SU-DHL-6 (cell line): ENCODE results near the gene SLC22A1.

Experiments
- H2AFZ ChIP-seq: fragments of 200-600 bp; sonication (generic); 2 replicates; pipeline ENCODE4 v1.6.1; 2014; ENCODE audit warnings: low read depth, mild to moderate bottlenecking, moderate library complexity, mixed read lengths, antibody characterized with exemption, low read length; ENCODE audit not compliant: severe bottlenecking
- H3F3A ChIP-seq: fragments of 200-600 bp; shearing (Covaris generic); 2 replicates; pipeline ENCODE4 v1.6.0; 2016; ENCODE audit warnings: antibody characterized with exemption, mild to moderate bottlenecking; ENCODE audit not compliant: insufficient read depth
- H3K27ac ChIP-seq: fragments of 200-600 bp; sonication (generic); 2 replicates; pipeline ENCODE4 v1.5.1; 2016; ENCODE audit warnings: low read depth, mild to moderate bottlenecking, low read length, moderate library complexity, mixed read lengths
- H3K27me3 ChIP-seq: fragments of 200-600 bp; sonication (generic), shearing (Covaris generic); 2 replicates; pipeline ENCODE4 v1.6.0; 2014; ENCODE audit warnings: mild to moderate bottlenecking, low read length
- H3K36me3 ChIP-seq: fragments of 200-600 bp; sonication (generic); 2 replicates; pipeline ENCODE4 v1.6.1; 2014; ENCODE audit warnings: mild to moderate bottlenecking, low read length, mixed read lengths
- H3K4me2 ChIP-seq: fragments of 300-600, 200-600 bp; shearing (Covaris generic), sonication (generic); 2 replicates; pipeline ENCODE4 v1.6.0; 2014; ENCODE audit warnings: low read length, low read depth, mild to moderate bottlenecking; ENCODE audit not compliant: poor library complexity, severe bottlenecking
- H3K4me3 ChIP-seq: fragments of 200-600 bp; sonication (generic); 2 replicates; pipeline ENCODE4 v1.5.1; 2014; ENCODE audit warnings: antibody characterized with exemption, low read length, mild to moderate bottlenecking, mixed read lengths; ENCODE audit not compliant: insufficient read depth, poor library complexity, severe bottlenecking
- H3K79me2 ChIP-seq: fragments of 200-600 bp; sonication (generic); 2 replicates; pipeline ENCODE4 v1.6.1; 2014; ENCODE audit warnings: mild to moderate bottlenecking, low read length, moderate library complexity; ENCODE audit not compliant: insufficient read depth
- H3K9ac ChIP-seq: fragments of 200-600 bp; sonication (generic); 2 replicates; pipeline ENCODE4 v1.7.0; 2014; ENCODE audit warnings: mild to moderate bottlenecking, low read length
- H3K9me2 ChIP-seq: fragments of 200-600 bp; sonication (generic); replicated peaks from 2 replicates; pipeline ENCODE4 v1.6.1; 2014; ENCODE audit warnings: low read length; ENCODE audit not compliant: insufficient read depth
- H3K9me3 ChIP-seq: fragments of 200-600 bp; sonication (generic); 2 replicates; pipeline ENCODE4 v1.6.1; 2014; ENCODE audit warnings: low read length, mixed read lengths; ENCODE audit not compliant: insufficient read depth
- H4K20me1 ChIP-seq: fragments of 200-600 bp; sonication (generic); 2 replicates; pipeline ENCODE4 v1.6.1; 2014; ENCODE audit warnings: low read depth, mild to moderate bottlenecking, antibody characterized with exemption, low read length, moderate library complexity, mixed read lengths
- EZH2phosphoT487 ChIP-seq: fragments of 200-600 bp; sonication (generic), shearing (Covaris generic); conservative IDR thresholded peaks from 2 replicates; pipeline ENCODE4 v1.6.1; 2018; ENCODE audit warnings: mild to moderate bottlenecking, antibody characterized with exemption, low read length, moderate library complexity, mixed read lengths
- TF ChIP-seq, protein P1 (sequence below): fragments of 200-600 bp; sonication (generic); IDR thresholded peaks from one replicate; pipeline ENCODE4 v1.5.1; 2017; ENCODE audit warnings: antibody characterized with exemption, mild to moderate bottlenecking, low read length, moderate library complexity; ENCODE audit not compliant: insufficient read depth, poor library complexity, severe bottlenecking

Gene SLC22A1

DNA sequence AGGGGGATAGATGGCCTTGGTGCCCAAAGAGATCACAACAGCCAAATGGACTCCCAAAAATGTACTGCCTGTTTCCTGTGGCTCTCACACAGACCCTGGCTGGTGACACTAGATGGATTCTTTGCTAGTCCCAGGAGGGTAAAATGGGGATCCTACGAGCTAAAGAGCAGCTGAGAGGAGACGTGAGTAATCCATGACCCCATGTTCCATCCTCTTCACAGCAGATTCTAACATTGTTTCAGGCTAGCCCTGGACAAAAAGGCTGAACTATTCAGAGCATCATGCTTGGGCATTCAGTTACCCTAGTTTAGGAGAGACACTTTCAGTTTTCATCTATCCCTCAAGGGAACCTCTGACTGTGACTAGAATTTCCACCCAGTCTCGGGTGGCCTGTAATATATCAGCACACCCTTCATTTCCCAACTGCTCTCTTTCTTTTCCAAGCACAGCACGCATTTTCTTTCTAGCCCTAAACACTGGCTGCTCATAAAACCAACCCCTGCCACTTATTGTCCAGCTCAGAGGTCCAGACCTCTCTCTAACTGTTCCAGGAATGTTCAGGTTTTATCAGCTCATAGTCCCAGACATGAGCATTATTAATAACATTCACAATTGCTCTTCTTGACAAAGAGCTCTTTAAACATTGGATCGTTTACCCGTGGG lies 48.5 kb downstream of the SLC22A1 start:
- Histone ChIP-seq H3K4me2 (no peak overlapping the region), H2AFZ (no peak overlapping the region), H3K27me3 (no peaks in the 10 kb centered on the region), H3K9me3 (no peaks in the 10 kb centered on the region), H3K27ac (no peak overlapping the region), H3K36me3 (no peaks in the 10 kb centered on the region), H3F3A (no peaks in the 10 kb centered on the region), H3K9ac (no peak overlapping the region), H3K4me3 (no peak overlapping the region), H3K9me2 (no peaks in the 10 kb centered on the region), H4K20me1 (no peaks in the 10 kb centered on the region), H3K79me2 (no peaks in the 10 kb centered on the region)
- TF ChIP-seq, protein P1, sequence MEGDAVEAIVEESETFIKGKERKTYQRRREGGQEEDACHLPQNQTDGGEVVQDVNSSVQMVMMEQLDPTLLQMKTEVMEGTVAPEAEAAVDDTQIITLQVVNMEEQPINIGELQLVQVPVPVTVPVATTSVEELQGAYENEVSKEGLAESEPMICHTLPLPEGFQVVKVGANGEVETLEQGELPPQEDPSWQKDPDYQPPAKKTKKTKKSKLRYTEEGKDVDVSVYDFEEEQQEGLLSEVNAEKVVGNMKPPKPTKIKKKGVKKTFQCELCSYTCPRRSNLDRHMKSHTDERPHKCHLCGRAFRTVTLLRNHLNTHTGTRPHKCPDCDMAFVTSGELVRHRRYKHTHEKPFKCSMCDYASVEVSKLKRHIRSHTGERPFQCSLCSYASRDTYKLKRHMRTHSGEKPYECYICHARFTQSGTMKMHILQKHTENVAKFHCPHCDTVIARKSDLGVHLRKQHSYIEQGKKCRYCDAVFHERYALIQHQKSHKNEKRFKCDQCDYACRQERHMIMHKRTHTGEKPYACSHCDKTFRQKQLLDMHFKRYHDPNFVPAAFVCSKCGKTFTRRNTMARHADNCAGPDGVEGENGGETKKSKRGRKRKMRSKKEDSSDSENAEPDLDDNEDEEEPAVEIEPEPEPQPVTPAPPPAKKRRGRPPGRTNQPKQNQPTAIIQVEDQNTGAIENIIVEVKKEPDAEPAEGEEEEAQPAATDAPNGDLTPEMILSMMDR = no peak
- no peak for TF ChIP-seq EZH2phosphoT487

DNA sequence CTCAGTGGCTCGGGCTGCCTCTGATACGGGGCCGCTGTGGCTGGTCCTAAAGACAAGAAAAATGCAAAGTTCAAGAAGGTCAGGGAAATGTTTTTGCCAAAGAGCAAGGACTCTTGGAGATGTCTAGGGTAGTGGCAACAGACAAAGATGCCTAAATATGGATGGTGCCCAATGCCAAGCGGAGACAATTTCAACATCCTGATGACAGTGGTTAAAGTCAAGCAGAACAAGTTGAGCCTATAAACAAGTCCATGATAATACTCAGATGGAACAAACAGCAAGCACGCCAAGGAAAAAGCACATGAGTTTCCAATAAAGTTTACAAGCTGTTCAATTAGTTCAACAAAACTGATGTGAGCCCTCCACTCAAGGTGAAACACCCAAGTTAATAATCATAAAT lies 51.1 kb downstream of the SLC22A1 start:
- H3F3A ChIP-seq = no peaks in the 10 kb centered on the region
- H3K9me2 ChIP-seq = no peaks in the 10 kb centered on the region
- no peaks in the 10 kb centered on the region for H3K9me3 ChIP-seq
- H3K4me3 ChIP-seq = no peak overlapping the region
- TF ChIP-seq EZH2phosphoT487 = no peak
- TF ChIP-seq, protein P1 = no peak
- no peak overlapping the region for H3K27ac ChIP-seq
- no peak overlapping the region for H3K4me2 ChIP-seq
- no peak overlapping the region for H3K9ac ChIP-seq
- H3K79me2 ChIP-seq = no peaks in the 10 kb centered on the region
- H3K36me3 ChIP-seq = no peaks in the 10 kb centered on the region
- H2AFZ ChIP-seq = no peak overlapping the region
- H3K27me3 ChIP-seq = no peaks in the 10 kb centered on the region
- H4K20me1 ChIP-seq = no peaks in the 10 kb centered on the region

DNA sequence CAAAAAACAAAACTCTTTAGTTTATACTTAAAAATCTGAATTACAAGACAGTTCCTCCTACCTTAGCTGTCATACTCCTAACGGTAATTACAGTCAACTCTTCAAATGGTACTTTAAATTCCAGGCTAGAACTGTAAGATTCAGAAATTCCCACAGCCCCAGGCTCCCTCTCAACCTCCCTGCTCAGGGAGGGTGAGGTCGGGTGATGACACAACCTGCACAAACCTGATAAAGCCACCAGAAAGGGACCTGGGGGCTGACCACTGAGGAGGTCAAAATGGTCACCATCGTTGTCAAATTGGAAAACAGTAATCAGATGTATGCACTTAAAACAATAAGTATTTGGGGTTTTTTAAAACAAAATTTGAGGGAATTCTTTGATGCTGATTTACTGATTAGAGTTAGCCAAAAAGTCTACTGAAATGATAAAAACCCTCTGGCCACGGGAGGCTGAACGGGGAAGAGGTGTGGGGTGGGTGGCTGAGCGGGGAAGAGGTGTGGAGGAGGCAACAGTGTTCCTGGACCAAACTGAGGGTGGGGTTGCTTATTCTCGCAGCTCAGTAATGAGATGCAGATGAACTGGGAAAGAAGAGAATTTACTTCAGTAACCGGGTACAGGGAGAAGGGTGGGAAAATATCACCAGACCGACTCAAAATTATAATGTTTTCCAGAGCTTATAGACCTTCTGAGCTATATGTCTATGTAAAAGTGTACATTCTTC lies 52.4 kb downstream of the SLC22A1 start:
- Histone ChIP-seq H3F3A (no peaks in the 10 kb centered on the region), H3K4me3 (no peak overlapping the region), H3K9ac (no peak overlapping the region), H3K9me2 (no peaks in the 10 kb centered on the region), H4K20me1 (no peaks in the 10 kb centered on the region), H2AFZ (no peak overlapping the region), H3K27me3 (no peaks in the 10 kb centered on the region), H3K27ac (no peak overlapping the region), H3K36me3 (no peaks in the 10 kb centered on the region), H3K79me2 (no peaks in the 10 kb centered on the region), H3K4me2 (no peak overlapping the region), H3K9me3 (no peaks in the 10 kb centered on the region)
- no peak for TF ChIP-seq EZH2phosphoT487
- TF ChIP-seq, protein P1 = no peak
